ENCODE results near the gene NLRP13.

DNA sequence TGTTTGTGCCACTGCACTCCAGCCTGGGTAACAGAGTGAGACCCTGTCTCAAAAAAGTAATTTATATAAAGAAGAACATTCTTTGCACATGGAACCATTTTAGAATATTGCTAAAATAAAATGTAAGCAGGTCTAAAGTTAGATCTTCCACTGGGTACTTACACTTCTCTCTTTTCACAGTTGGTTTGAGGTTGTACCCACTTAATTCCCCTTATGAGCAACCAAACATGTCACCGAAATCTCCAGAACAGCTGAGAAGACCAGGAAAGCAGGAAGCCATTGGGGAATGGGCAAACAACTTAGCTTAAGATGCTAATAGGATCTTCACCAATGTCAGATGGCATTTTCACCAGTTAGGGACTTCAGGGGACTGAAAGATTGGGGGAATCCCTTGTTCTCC is 77.0 kb downstream of the NLRP13 start:
- TF ChIP-seq, protein P1, sequence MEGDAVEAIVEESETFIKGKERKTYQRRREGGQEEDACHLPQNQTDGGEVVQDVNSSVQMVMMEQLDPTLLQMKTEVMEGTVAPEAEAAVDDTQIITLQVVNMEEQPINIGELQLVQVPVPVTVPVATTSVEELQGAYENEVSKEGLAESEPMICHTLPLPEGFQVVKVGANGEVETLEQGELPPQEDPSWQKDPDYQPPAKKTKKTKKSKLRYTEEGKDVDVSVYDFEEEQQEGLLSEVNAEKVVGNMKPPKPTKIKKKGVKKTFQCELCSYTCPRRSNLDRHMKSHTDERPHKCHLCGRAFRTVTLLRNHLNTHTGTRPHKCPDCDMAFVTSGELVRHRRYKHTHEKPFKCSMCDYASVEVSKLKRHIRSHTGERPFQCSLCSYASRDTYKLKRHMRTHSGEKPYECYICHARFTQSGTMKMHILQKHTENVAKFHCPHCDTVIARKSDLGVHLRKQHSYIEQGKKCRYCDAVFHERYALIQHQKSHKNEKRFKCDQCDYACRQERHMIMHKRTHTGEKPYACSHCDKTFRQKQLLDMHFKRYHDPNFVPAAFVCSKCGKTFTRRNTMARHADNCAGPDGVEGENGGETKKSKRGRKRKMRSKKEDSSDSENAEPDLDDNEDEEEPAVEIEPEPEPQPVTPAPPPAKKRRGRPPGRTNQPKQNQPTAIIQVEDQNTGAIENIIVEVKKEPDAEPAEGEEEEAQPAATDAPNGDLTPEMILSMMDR (IDR thresholded peaks at IDR 0.05): no peak
- TF ChIP-seq EP300 (IDR thresholded peaks at IDR 0.05): no peak
- TF ChIP-seq POLR2A (IDR thresholded peaks at IDR 0.05): no peak
